Activated naive CD8-positive, alpha-beta T cell treated with anti-CD3 and anti-CD28 coated beads, Interleukin-2, amount 10 ng/mL, durations not matched to agents 7 days and 5 days (primary cell): ENCODE data around the gene ITGA5. TPM values are rescaled to one million over a fixed set of nuclear protein-coding genes. Genes with fewer than 3 reads are reported as not detected.

ENCODE experiments used
- ATAC-seq: fragments of 150-1000 bp; cut with Tn5 transposase; one replicate; pipeline ENCODE4 v1.10.0; 2021; ENCODE audit warnings: low read depth, moderate library complexity
- POLR2A ChIA-PET: fragments of 350-600 bp; sonication (Branson Sonifier 250); formaldehyde crosslinking; loops from one replicate; lab custom pipeline; 2021; ENCODE audit warnings: antibody characterized with exemption; lab: Charles Lee
- DNase-seq: peaks from one replicate; pipeline ENCODE4 v3.0.0; 2021
- H3K27ac Mint-ChIP-seq: one replicate; pipeline ENCODE4 v1.8.0; 2022; ENCODE audit warnings: mild to moderate bottlenecking, mixed read lengths
- H3K27me3 Mint-ChIP-seq: one replicate; pipeline ENCODE4 v1.8.0; 2022; ENCODE audit warnings: mild to moderate bottlenecking, moderate library complexity, mixed read lengths
- H3K36me3 Mint-ChIP-seq: one replicate; pipeline ENCODE4 v1.8.0; 2021; ENCODE audit warnings: mild to moderate bottlenecking, mixed read lengths
- H3K4me1 Mint-ChIP-seq: one replicate; pipeline ENCODE4 v1.8.0; 2021; ENCODE audit warnings: mixed read lengths
- H3K4me3 Mint-ChIP-seq: one replicate; pipeline ENCODE4 v1.8.0; 2022; ENCODE audit warnings: mild to moderate bottlenecking, moderate library complexity, mixed read lengths
- H3K9me3 Mint-ChIP-seq: one replicate; pipeline ENCODE4 v1.8.0; 2021; ENCODE audit warnings: mixed read lengths
- total RNA-seq, 2 experiments: library from RNA; stranded (reverse); gene quantifications; one replicate each; pipeline ENCODE4 v1.2.3, GENCODE V29; 2021

ITGA5 gene
- total RNA-seq, 2 experiments from 2014 or later = 84.5 to 90.6 TPM

DNA sequence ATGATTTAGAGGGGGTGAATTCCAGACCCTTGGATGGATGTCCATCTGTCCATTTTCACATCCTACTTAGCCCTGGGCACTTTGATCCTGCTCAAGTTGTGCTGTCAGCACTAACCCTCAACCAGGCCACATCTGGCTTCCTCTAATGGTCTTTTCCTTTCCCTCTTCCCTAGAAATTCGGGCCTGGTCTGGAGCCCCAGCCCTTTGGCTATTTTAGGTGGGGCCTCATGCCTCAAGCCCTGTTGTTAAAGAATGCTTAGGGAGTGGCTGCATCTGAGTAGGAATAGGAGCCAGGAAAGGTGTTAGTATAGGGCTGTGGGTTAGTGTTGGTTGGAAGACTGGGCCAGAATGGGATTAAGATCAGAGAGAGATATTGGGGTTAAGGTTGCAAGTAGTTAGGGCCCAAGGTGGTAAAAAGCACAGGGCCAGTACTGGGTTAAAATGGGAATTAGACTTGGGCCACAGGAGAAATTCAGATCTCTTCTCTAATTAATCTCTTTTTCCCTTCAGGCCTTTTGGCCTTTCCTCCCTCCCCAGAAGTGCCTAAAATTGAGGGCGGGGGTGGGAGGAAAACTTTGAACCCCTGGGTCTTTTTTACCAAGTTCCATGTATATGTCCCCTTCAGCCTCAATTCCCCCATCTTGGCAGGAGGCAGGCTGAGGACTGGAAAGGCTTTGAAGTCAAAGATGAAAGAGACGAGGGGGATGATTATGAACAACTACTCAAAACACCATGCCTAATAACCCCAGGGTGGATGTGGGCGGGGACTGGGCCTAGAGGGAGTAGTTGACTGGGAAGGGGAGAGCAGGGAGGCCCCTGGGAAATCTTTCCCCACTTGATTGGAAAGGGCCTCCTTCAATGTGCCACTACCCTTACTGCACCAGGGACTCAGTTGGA, 30.6 kb downstream of the ITGA5 start:
- POLR2A ChIA-PET = no interaction called here
- H3K27ac Mint-ChIP-seq = no peak overlapping the region
- DNase-seq = no peak

DNA sequence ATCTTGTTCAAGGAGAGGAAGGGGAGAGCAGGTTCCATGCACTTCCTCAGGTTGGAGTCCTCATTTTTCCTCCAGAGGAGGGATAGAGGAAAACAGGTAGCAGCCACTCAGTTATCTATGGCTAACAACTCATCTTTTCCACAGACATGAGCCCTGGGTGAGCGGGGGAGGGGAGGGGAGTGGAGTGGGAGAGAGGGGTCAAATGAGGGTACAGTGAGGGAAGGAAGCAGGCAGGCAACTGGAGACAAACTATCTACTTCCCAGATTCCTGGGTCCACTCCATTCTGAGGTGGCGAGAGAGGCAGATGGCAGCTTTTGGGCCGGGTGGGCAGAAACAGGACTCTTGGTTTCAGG, 32.0 kb downstream of the ITGA5 start:
- POLR2A ChIA-PET = no interaction called here
- no peaks in the 10 kb centered on the region for H3K9me3 Mint-ChIP-seq
- ATAC-seq (no peak), DNase-seq (no peak)
- peaks cover 3% of the 10 kb centered on the region for H3K36me3 Mint-ChIP-seq
- H3K27ac Mint-ChIP-seq = peak overlapping the region; percentile 13
- H3K4me1 Mint-ChIP-seq = peaks cover 13% of the 10 kb centered on the region
- H3K4me3 Mint-ChIP-seq = no peak overlapping the region
- H3K27me3 Mint-ChIP-seq = no peaks in the 10 kb centered on the region

More for the DNA sequence above, 30.6 kb downstream of the ITGA5 start:
- peaks cover 3% of the 10 kb centered on the region for H3K36me3 Mint-ChIP-seq
- no peak overlapping the region for H3K4me3 Mint-ChIP-seq
- no peaks in the 10 kb centered on the region for H3K9me3 Mint-ChIP-seq
- peaks cover 17% of the 10 kb centered on the region for H3K4me1 Mint-ChIP-seq
- no peaks in the 10 kb centered on the region for H3K27me3 Mint-ChIP-seq
- no peak for ATAC-seq

DNA sequence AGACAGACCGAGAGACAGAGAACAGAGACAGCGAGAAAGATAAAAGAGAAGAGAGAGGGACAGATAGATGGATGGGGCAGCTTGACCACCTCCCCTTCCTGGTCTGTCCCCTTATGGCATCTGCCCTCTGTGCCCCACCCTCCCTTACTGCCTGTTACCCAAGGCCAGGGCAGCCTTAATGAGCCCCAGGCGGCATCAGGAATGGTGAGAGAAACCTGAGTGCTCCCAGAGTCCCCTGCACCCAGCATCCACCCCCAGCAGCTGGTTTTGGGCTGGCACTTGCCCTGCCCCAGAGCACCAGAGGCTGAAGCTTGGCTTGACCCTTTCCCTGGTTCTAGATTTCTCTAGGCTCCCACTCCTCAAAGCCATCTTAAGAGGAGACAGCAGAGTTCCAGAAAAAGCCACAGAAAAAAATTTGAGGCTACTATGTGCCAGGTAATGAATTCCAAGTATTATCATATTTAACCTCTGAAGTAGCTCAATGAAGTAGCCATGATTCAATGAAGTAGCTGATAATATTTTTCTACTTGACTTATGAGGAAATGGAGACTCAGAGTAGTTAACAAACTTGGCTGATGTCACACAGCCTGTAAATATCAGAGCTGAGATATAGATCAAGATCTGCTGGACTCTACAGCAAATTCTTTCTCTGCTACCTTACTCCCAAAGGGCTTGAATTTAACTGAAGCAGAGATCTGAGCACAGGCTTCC, 32.5 kb downstream of the ITGA5 start:
- Mint-ChIP-seq H3K27ac (peak overlapping the region; percentile 13), H3K9me3 (no peaks in the 10 kb centered on the region), H3K4me1 (peaks cover 8% of the 10 kb centered on the region), H3K36me3 (no peaks in the 10 kb centered on the region), H3K27me3 (no peaks in the 10 kb centered on the region), H3K4me3 (no peak overlapping the region)
- POLR2A ChIA-PET = no interaction called here
- DNase-seq = no peak
- ATAC-seq = no peak

DNA sequence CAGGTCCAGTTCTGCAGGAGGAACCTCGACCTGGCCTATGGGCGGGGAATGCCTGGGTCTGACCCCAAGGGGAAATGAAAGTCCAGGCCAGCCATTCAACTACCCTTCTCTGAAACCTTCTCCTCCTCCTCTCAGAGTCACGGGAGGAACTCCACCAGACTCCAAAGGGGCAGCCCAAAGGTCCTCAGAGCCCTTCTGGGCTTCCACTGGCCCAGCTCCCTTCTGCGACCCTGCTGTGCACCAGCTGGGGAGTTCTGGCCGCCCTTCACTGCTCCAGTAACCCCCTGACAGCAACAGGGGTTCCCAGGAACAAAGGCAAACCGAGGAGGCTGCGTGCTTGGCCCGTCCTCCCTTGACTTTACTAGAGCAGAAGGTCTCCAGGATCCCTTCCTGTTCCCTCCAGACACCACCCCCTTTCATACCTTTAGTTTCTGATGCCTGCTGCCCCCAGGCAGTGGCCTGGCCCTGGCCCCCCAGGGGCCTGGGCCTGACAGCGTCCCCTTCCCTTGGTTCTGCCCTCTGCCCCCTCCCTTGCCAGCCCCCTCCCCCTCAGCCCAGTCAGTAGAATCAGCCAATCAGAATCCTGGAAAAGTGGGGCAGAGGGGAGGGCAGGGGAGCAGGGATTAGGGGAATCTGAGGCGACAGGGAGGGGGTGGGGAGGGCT, 33.7 kb downstream of the ITGA5 start:
- Mint-ChIP-seq H3K4me3 (no peak overlapping the region), H3K27me3 (no peaks in the 10 kb centered on the region), H3K9me3 (no peaks in the 10 kb centered on the region), H3K36me3 (no peaks in the 10 kb centered on the region), H3K27ac (no peak overlapping the region), H3K4me1 (peaks cover 5% of the 10 kb centered on the region)
- no peak for ATAC-seq
- POLR2A ChIA-PET = no interaction called here
- DNase-seq = no peak

DNA sequence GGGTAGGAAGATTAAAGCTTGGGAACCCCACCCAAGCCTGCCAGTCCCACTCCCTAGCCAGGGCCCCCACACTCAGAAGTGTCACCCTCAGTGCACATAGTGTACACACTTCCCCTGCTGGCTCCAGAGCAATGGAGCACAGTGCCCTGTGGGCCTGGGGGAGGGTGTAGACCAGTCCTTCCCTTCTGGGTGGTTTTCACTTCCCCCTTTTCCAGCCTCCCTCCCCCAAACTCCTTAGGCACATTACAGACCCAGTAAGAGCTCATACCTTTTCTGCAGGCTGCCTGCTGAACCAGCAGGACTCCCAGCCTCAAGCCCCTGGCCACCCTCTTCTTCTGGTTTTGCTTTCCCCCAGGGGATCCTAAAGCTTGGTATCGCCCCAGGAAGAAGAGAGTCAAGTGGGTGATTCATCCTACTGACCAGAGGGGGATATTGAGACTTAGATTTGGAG, 34.5 kb downstream of the ITGA5 start, which contains the start of gene ZNF385A:
TSS of gene ZNF385A (minus strand) at position 143 of the 451 bp plus-strand sequence. CDS start 219 bp downstream, outside the sequence.
- no peaks in the 10 kb centered on the region for H3K27me3 Mint-ChIP-seq
- no peak within 1 kb of the TSS for H3K4me3 Mint-ChIP-seq
- peaks cover 3% of the 10 kb centered on the region for H3K4me1 Mint-ChIP-seq
- POLR2A ChIA-PET = no interaction called here
- DNase-seq (no peak), ATAC-seq (no peak)
- H3K9me3 Mint-ChIP-seq = no peaks in the 10 kb centered on the region
- no peaks in the 10 kb centered on the region for H3K36me3 Mint-ChIP-seq
- H3K27ac Mint-ChIP-seq = peak within 1 kb of the TSS; percentile 23

DNA sequence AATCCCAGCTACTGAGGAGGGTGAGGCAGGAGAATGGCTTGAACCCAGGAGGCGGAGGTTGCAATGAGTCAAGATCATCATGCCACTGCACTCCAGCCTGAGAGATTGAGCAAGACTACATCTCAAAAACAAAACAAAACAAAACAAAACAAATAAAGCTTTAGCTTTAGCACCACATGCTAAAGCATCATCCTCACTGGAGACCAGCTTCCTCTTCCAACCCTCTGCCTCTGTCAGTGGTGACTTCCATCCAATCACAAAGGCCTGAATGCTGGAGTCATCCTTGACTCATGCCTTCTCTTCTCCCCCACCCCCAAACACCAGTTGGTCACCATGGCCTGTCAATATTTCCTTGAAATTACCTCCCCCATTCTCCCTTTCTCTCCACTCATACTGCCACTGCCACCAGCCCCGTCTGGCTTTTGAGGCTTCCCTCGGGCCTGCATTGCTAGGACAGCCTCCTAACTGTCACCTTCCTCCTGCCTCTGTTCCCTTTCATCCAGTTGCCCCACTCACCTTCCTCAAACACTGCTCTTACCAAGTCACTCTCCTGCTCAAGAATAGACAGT, 35.9 kb downstream of the ITGA5 start:
- ATAC-seq (no peak), DNase-seq (no peak)
- POLR2A ChIA-PET = interaction anchor here (0.7 kb wide), 1 partner anchor 210 kb away, joined by 3 read pairs; no protein-coding TSS in a partner anchor
- no peak overlapping the region for H3K4me3 Mint-ChIP-seq
- no peaks in the 10 kb centered on the region for H3K36me3 Mint-ChIP-seq
- H3K27me3 Mint-ChIP-seq = peaks cover 3% of the 10 kb centered on the region
- no peak overlapping the region for H3K27ac Mint-ChIP-seq
- H3K9me3 Mint-ChIP-seq = no peaks in the 10 kb centered on the region
- peaks cover 6% of the 10 kb centered on the region for H3K4me1 Mint-ChIP-seq

DNA sequence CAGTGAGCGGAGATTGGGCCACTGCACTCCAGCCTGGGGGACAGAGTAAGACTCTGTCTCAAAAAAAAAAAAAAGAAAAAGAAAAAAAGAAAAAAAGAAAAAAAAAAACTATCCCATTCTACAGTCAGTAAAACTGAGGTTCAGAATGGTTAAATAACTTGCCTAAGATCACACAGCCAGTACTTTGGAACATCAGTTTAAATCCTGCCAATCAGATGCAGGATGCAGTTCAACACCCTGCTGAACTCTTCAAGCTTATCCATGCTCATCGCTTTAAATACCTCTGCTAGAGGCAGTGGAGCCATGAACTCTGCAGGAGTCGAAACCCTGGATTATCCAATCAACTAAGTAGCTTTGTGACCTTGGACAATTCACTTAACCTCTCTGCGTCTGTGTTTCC, 37.9 kb downstream of the ITGA5 start:
- H3K4me3 Mint-ChIP-seq = no peak overlapping the region
- no peaks in the 10 kb centered on the region for H3K9me3 Mint-ChIP-seq
- peaks cover 5% of the 10 kb centered on the region for H3K27me3 Mint-ChIP-seq
- no peak for DNase-seq
- H3K27ac Mint-ChIP-seq = no peak overlapping the region
- H3K36me3 Mint-ChIP-seq = no peaks in the 10 kb centered on the region
- POLR2A ChIA-PET = interaction anchor here (1.7 kb wide), 1 partner anchor 15 kb away, joined by 3 read pairs; no protein-coding TSS in a partner anchor
- no peak for ATAC-seq
- peaks cover 6% of the 10 kb centered on the region for H3K4me1 Mint-ChIP-seq

DNA sequence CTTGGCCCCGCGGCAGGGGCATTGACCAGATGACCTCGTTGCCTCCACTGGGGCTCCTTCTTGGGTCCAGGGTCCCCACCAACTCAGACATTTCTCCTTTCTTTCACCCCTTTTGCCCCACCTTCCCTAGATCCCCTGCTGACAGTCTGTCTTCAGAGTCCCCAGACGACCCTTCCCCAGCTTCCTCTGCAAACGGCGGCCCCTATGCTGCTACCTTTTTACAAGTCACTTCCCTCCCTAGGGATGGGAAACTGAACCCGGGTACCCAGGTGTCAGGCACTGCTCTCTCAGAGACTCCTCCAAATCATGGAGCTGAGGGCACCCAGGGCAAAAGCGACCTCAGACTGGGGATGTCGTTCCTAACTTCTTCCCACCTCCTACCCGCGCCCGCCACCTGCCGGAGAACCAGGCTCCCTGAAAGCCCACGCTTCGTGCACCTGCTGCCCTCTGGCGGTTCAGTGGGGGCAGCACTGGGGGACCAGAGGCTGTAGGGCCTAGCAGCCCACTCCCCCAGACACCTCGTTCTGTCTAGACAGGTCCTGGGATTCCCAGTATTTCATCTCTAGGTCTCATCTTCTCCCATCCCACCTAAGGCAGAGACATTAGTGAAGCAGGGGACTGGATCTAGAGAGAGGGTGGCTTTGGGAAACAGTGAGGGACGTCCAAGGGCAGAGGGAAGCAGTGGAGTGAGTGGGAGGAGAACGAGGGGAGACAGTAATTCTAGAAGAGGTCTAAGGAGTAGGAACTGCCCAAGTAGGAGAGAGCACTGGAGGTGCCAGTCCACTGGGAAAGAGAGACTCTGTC, 39.5 kb downstream of the ITGA5 start:
- ATAC-seq = peak; percentile 93
- Mint-ChIP-seq H3K4me1 (peaks cover 6% of the 10 kb centered on the region), H3K27me3 (peaks cover 5% of the 10 kb centered on the region), H3K4me3 (peak overlapping the region; percentile 12), H3K27ac (peak overlapping the region; percentile 31), H3K9me3 (no peaks in the 10 kb centered on the region), H3K36me3 (no peaks in the 10 kb centered on the region)
- POLR2A ChIA-PET = interaction anchor here (0.5 to 1.3 kb wide), 3 partner anchors 9 to 87 kb away, joined by 3 to 4 read pairs (median 3); no protein-coding TSS in a partner anchor
- DNase-seq = peak; percentile 92

DNA sequence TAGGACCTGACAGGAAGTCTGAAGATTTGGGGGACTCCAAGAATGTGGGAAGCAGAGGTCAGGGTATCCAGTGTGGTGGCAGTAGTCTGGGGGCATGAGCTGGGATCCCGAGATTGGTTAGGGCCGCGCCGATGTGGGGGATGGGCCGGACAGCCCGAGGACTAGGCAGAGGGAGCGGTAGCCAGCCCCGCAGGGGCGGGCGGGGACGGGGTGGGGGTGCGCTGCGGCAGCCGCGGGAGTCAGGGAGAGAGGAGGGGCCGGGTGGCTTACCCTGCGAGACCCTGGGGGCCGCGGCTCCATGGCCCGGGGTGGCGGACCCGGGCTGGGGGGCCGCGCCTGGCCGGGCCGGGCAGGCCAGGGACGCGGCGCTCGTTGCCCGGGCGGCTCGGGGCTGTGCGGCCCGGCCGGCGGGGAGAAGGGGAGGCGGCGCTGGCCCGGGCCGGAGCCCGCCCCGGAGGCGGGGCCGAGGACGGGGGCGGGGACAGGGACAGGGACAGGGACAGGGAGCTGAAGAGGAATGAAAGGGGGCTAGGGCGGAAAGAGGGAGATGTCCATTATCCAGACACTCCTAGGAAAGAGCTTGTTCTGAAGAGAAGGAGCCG, 40.2 kb downstream of the ITGA5 start:
- peaks cover 7% of the 10 kb centered on the region for H3K4me1 Mint-ChIP-seq
- ATAC-seq (no peak), DNase-seq (no peak)
- POLR2A ChIA-PET = interaction anchor here (1.0 to 1.3 kb wide), 2 partner anchors 8 to 20 kb away, joined by 3 to 4 read pairs; no protein-coding TSS in a partner anchor
- H3K4me3 Mint-ChIP-seq = peak overlapping the region; percentile 12
- H3K36me3 Mint-ChIP-seq = no peaks in the 10 kb centered on the region
- peak overlapping the region; percentile 57 for H3K27ac Mint-ChIP-seq
- no peaks in the 10 kb centered on the region for H3K9me3 Mint-ChIP-seq
- H3K27me3 Mint-ChIP-seq = peaks cover 5% of the 10 kb centered on the region

DNA sequence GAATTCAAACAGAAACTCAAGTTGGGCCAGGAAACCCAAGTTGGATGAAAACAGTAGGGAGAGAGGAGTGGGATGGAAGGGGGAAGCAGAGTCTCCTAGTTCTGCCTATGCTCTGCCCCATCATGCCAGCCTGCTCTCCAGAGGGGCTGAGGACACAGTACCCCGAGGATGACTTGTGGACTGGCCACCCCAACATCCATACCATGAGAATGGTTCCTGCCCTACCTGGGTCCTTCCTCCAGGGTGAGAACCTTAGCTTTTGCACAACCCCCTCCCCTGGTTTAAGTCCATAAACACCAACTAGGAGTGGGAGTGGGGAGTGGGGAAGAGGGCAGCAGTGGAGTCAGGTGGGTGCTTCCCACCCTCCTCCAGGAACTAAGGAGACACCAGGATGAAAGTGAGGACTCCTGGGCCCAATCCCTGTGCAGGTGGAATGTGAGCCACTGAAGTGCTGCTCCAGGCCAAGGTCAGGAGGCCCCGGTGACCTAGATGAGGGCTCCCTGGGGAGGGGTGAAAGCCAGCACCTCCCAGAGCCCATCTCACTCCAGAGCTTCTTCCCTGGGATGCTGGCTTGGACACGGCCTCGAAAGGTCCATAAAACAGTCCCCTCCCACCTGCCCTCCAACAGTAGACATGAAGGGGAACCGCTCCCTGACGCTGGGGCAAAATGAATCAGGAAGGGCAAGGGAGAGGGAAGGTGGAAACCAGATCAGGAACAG, 41.1 kb downstream of the ITGA5 start:
- H3K27ac Mint-ChIP-seq = no peak overlapping the region
- DNase-seq = no peak
- no peaks in the 10 kb centered on the region for H3K9me3 Mint-ChIP-seq
- POLR2A ChIA-PET = interaction anchor here (1.3 kb wide), 1 partner anchor 19 kb away, joined by 3 read pairs; no protein-coding TSS in a partner anchor
- no peaks in the 10 kb centered on the region for H3K36me3 Mint-ChIP-seq
- H3K4me3 Mint-ChIP-seq = no peak overlapping the region
- H3K4me1 Mint-ChIP-seq = peaks cover 12% of the 10 kb centered on the region
- peaks cover 5% of the 10 kb centered on the region for H3K27me3 Mint-ChIP-seq
- ATAC-seq = no peak

DNA sequence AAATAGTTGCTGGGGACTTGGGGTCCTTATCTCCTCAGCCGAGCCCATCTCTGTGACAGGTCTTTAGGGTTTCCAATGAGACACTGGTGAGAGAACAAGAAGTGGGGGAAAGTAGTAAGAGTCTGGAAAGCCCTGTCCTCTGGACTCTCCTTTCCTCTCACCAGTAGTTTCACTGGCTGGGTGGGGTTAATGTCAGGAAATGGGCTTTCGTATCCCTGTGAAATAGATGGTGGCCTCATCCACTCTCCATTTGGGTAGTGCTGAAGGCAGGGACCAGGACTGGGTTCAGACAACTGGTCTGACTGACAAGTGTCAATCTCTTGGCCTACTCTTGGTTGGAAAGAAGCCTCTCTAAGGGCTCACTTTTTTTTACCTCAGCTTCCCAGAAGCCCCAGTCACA, 42.1 kb downstream of the ITGA5 start:
- DNase-seq (no peak), ATAC-seq (no peak)
- Mint-ChIP-seq H3K27ac (no peak overlapping the region), H3K27me3 (peaks cover 5% of the 10 kb centered on the region), H3K36me3 (no peaks in the 10 kb centered on the region), H3K9me3 (no peaks in the 10 kb centered on the region), H3K4me1 (peaks cover 15% of the 10 kb centered on the region), H3K4me3 (no peak overlapping the region)
- POLR2A ChIA-PET = interaction anchor here (0.6 kb wide), 1 partner anchor 70 kb away, joined by 4 read pairs; no protein-coding TSS in a partner anchor
